WTC11 (cell line): ENCODE measurements around the gene YTHDC2. TPM values are rescaled to one million over a fixed set of nuclear protein-coding genes. Genes with fewer than 3 reads are reported as not detected.

ENCODE experiments used
- ATAC-seq: fragments of 200-7000 bp; cut with Tn5 transposase; 2 replicates; pipeline ENCODE4 v1.10.0; 2021; ENCODE audit warnings: mild to moderate bottlenecking, moderate library complexity
- CTCF ChIA-PET: fragments of 300-600 bp; sonication (Branson Sonifier 250); formaldehyde crosslinking; loops from one replicate; lab custom pipeline; 2021; ENCODE audit warnings: antibody characterized with exemption; lab: Charles Lee
- POLR2A ChIA-PET: fragments of 350-600 bp; sonication (Branson Sonifier 250); formaldehyde crosslinking; loops from one replicate; lab custom pipeline; 2021; ENCODE audit warnings: antibody characterized with exemption; lab: Charles Lee
- DNase-seq: peaks from one replicate; pipeline ENCODE4 v3.0.0; 2021; ENCODE audit warnings: low spot score
- H3K27ac Mint-ChIP-seq: 2 replicates; pipeline ENCODE4 v1.8.0; 2021; ENCODE audit warnings: mixed read lengths
- H3K27me3 Mint-ChIP-seq: 2 replicates; pipeline ENCODE4 v1.8.0; 2021; ENCODE audit warnings: low read depth, mild to moderate bottlenecking, moderate library complexity, mixed read lengths
- H3K36me3 Mint-ChIP-seq: 2 replicates; pipeline ENCODE4 v1.8.0; 2021; ENCODE audit warnings: mixed read lengths
- H3K4me1 Mint-ChIP-seq: 2 replicates; pipeline ENCODE4 v1.8.0; 2022; ENCODE audit warnings: mixed read lengths
- H3K4me3 Mint-ChIP-seq: 2 replicates; pipeline ENCODE4 v1.8.0; 2021; ENCODE audit warnings: mild to moderate bottlenecking, moderate library complexity, mixed read lengths
- H3K9me3 Mint-ChIP-seq: 2 replicates; pipeline ENCODE4 v1.8.0; 2021; ENCODE audit warnings: mixed read lengths
- MYBL2 ChIP-seq: sonication (generic); formaldehyde crosslinking; IDR thresholded peaks from 2 replicates; pipeline ENCODE4 v1.8.1; 2023; ENCODE audit warnings: mild to moderate bottlenecking, moderate library complexity, missing genetic modification reagents
- NFATC4 ChIP-seq: fragments of 250-450 bp; sonication (Bioruptor Pico); IDR thresholded peaks from 2 replicates; pipeline ENCODE4 v1.9.0; 2021; ENCODE audit warnings: mild to moderate bottlenecking
- SMAD3 ChIP-seq: sonication (generic); formaldehyde crosslinking; IDR thresholded peaks from 2 replicates; pipeline ENCODE4 v1.8.0; 2022; ENCODE audit warnings: missing genetic modification reagents, mild to moderate bottlenecking, borderline replicate concordance
- TEAD1 ChIP-seq: sonication (generic); formaldehyde crosslinking; IDR thresholded peaks from 2 replicates; pipeline ENCODE4 v1.8.0; 2022; ENCODE audit warnings: mild to moderate bottlenecking, missing genetic modification reagents
- ZBTB21 ChIP-seq: sonication (generic); formaldehyde crosslinking; IDR thresholded peaks from 2 replicates; pipeline ENCODE4 v1.8.1; 2023; ENCODE audit warnings: mild to moderate bottlenecking, missing genetic modification reagents, borderline replicate concordance
- ZNF138 ChIP-seq: sonication (generic); formaldehyde crosslinking; conservative IDR thresholded peaks from 2 replicates; pipeline ENCODE4 v1.8.1; 2022; ENCODE audit warnings: mild to moderate bottlenecking, moderate library complexity, missing genetic modification reagents
- ZNF317 ChIP-seq: sonication (generic); formaldehyde crosslinking; IDR thresholded peaks from 2 replicates; pipeline ENCODE4 v1.8.1; 2023; ENCODE audit warnings: low read depth, mild to moderate bottlenecking, moderate library complexity, missing genetic modification reagents, borderline replicate concordance
- total RNA-seq: library from RNA; stranded (reverse); gene quantifications from 3 replicates; pipeline ENCODE4 v1.2.3, GENCODE V29; 2021
- TF ChIP-seq, protein P1 (sequence below): sonication (generic); formaldehyde crosslinking; IDR thresholded peaks from 2 replicates; pipeline ENCODE4 v1.8.1; 2023; ENCODE audit warnings: mild to moderate bottlenecking, missing genetic modification reagents, borderline replicate concordance
- TF ChIP-seq, protein P2 (sequence below): fragments of 200-600 bp; IDR thresholded peaks from 2 replicates; pipeline ENCODE4 v1.8.0; 2022; ENCODE audit warnings: antibody characterized with exemption
- TF ChIP-seq, protein P3 (sequence below): fragments of 250-450 bp; sonication (Bioruptor Pico); conservative IDR thresholded peaks from 2 replicates; pipeline ENCODE4 v1.9.0; 2021; ENCODE audit warnings: mild to moderate bottlenecking
- TF ChIP-seq, protein P4 (sequence below): sonication (generic); formaldehyde crosslinking; IDR thresholded peaks from 2 replicates; pipeline ENCODE4 v1.8.1; 2022; ENCODE audit warnings: missing genetic modification reagents, borderline replicate concordance

YTHDC2 gene
- total RNA-seq, 1 experiment from 2014 or later = 21.6 TPM

DNA sequence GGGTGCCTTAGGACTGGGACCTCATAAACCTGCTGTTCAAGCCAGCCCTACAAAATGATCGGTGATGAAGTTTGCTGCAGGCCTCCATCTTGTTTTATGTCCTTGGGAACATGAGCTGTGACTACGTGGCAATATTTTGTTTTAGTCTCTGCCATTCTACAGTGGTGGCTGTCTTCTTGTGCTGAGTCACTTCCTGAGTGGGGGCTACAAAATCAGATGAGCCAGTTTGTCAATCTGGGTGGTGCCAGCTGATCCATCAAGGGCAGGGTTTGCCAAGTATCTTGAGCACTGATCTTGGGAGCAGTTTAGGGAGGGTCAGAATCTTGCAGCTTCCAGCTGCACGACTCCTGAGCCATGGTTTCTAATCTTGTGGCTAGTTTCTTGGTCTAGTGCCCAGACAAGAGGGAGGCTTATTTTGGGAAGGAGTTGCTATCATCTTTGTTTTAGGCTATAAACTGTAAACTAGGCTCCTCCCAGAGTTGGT lies 94.7 kb downstream of the YTHDC2 start (continued):
- TF ChIP-seq, protein P1, sequence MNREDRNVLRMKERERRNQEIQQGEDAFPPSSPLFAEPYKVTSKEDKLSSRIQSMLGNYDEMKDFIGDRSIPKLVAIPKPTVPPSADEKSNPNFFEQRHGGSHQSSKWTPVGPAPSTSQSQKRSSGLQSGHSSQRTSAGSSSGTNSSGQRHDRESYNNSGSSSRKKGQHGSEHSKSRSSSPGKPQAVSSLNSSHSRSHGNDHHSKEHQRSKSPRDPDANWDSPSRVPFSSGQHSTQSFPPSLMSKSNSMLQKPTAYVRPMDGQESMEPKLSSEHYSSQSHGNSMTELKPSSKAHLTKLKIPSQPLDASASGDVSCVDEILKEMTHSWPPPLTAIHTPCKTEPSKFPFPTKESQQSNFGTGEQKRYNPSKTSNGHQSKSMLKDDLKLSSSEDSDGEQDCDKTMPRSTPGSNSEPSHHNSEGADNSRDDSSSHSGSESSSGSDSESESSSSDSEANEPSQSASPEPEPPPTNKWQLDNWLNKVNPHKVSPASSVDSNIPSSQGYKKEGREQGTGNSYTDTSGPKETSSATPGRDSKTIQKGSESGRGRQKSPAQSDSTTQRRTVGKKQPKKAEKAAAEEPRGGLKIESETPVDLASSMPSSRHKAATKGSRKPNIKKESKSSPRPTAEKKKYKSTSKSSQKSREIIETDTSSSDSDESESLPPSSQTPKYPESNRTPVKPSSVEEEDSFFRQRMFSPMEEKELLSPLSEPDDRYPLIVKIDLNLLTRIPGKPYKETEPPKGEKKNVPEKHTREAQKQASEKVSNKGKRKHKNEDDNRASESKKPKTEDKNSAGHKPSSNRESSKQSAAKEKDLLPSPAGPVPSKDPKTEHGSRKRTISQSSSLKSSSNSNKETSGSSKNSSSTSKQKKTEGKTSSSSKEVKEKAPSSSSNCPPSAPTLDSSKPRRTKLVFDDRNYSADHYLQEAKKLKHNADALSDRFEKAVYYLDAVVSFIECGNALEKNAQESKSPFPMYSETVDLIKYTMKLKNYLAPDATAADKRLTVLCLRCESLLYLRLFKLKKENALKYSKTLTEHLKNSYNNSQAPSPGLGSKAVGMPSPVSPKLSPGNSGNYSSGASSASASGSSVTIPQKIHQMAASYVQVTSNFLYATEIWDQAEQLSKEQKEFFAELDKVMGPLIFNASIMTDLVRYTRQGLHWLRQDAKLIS = no peak
- TF ChIP-seq SMAD3 (CRISPR knock-in tag) (no peak), ZBTB21 (CRISPR knock-in tag) (no peak), TEAD1 (CRISPR knock-in tag) (no peak)

DNA sequence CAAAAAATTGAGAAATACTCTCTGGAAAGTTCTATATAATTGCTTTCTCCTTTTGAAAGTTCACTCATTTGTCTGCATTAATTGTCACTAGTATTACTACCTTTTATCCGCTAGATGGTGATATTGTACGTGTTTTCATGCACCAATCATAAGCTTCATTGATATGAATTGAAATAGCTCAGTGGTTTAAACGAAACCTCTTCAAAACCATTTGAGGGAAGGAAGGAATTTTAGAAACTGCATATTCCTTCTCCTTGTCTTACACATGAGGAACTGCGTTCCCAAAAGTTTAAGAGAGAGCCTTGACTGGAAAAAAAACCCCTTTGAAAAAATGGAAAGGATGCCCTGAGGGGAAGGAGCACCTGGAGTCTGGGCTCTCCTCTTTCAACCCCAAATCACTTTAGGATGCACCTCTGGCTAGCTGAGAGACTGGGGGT lies 98.6 kb downstream of the YTHDC2 start:
- ChIA-PET POLR2A (no interaction called here), CTCF (interaction anchor here (0.6 to 2.2 kb wide), 53 partner anchors 9 to 1457 kb away, joined by 3 to 97 read pairs (median 4); no protein-coding TSS in a partner anchor)
- Mint-ChIP-seq H3K27ac (no peak overlapping the region), H3K27me3 (no peaks in the 10 kb centered on the region; the same call in 1 of the 2 replicates), H3K36me3 (peaks cover 21% of the 10 kb centered on the region), H3K9me3 (peaks cover 28% of the 10 kb centered on the region), H3K4me3 (no peak overlapping the region), H3K4me1 (peaks cover 23% of the 10 kb centered on the region)
- peak; percentile 73 for ATAC-seq
- no peak for DNase-seq
- TF ChIP-seq NFATC4 = no peak
- TF ChIP-seq, protein P2, sequence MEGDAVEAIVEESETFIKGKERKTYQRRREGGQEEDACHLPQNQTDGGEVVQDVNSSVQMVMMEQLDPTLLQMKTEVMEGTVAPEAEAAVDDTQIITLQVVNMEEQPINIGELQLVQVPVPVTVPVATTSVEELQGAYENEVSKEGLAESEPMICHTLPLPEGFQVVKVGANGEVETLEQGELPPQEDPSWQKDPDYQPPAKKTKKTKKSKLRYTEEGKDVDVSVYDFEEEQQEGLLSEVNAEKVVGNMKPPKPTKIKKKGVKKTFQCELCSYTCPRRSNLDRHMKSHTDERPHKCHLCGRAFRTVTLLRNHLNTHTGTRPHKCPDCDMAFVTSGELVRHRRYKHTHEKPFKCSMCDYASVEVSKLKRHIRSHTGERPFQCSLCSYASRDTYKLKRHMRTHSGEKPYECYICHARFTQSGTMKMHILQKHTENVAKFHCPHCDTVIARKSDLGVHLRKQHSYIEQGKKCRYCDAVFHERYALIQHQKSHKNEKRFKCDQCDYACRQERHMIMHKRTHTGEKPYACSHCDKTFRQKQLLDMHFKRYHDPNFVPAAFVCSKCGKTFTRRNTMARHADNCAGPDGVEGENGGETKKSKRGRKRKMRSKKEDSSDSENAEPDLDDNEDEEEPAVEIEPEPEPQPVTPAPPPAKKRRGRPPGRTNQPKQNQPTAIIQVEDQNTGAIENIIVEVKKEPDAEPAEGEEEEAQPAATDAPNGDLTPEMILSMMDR = peak; percentile 53

DNA sequence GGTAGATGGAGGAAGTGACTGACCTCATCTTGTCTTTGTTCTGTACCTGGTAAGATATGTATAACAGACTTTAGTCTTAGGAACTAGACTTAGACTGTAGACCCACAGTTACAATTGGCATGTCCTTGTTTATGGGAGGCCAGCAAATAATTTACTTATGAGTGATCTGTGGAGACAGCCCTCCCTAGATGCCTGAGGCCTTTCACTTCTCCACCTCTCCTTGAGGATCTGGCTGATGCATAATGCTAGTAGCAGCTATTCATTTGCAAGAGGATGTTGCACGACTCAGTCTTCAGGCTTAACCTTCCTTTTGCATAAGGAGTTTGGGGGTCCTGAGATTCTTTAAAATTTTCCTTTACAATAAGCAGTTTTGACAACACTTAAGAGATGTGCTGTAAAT lies 100.7 kb downstream of the YTHDC2 start:
- no peak overlapping the region for H3K27ac Mint-ChIP-seq

More for the DNA sequence above, 100.7 kb downstream of the YTHDC2 start:
- Mint-ChIP-seq H3K9me3 (peaks cover 38% of the 10 kb centered on the region), H3K36me3 (peaks cover 24% of the 10 kb centered on the region), H3K4me1 (peaks cover 23% of the 10 kb centered on the region), H3K27me3 (peaks cover 3% of the 10 kb centered on the region; the same call in 1 of the 2 replicates), H3K4me3 (no peak overlapping the region)
- POLR2A ChIA-PET = no interaction called here
- ATAC-seq (no peak; the same call in 1 of the 2 replicates), DNase-seq (no peak)
- CTCF ChIA-PET = interaction anchor here (2.2 kb wide), 1 partner anchor 50 kb away, joined by 14 read pairs; no protein-coding TSS in a partner anchor
- TF ChIP-seq, protein P3, sequence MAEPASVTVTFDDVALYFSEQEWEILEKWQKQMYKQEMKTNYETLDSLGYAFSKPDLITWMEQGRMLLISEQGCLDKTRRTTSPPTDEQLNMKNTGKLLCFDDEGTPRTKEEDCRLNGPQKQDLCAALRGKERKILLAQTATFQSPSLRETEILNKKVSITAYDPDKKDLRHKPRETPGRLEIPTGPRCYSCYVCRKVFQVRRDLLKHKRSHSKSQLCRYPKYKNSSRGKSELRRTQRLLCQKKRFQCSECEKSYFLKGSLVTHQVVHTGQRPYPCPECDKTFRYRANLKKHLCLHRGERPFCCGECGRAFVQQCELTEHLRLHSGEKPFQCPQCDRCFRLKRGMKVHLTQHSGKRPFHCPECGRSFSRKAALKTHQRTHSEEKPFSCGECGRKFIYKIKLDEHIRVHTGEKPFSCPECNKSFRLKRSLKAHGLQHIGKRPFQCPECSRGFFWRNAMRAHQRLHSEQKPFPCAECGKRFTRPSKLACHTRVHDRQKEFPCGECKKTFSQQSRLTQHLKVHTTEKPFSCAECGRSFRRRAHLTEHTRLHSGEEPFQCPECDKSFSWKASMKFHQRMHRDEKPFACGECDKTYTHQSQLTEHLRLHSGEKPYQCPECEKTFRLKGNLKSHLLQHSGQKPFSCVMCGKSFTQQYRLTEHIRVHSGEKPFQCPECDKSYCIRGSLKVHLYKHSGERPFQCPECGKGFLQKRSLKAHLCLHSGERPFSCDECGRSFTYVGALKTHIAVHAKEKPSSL (CRISPR knock-in tag) = no peak
- TF ChIP-seq MYBL2 (CRISPR knock-in tag) (no peak), ZNF317 (CRISPR knock-in tag) (no peak), ZNF138 (no peak)
- TF ChIP-seq, protein P4, sequence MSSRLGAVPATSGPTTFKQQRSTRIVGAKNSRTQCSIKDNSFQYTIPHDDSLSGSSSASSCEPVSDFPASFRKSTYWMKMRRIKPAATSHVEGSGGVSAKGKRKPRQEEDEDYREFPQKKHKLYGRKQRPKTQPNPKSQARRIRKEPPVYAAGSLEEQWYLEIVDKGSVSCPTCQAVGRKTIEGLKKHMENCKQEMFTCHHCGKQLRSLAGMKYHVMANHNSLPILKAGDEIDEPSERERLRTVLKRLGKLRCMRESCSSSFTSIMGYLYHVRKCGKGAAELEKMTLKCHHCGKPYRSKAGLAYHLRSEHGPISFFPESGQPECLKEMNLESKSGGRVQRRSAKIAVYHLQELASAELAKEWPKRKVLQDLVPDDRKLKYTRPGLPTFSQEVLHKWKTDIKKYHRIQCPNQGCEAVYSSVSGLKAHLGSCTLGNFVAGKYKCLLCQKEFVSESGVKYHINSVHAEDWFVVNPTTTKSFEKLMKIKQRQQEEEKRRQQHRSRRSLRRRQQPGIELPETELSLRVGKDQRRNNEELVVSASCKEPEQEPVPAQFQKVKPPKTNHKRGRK (CRISPR knock-in tag) = no peak
